BLaER1 (cell line): ENCODE measurements around the gene FGF8.
A peak's percentile ranks its signal among the peaks of the same experiment; 100 is the strongest.

ENCODE experiments used
- H3K27ac ChIP-seq: shearing (Covaris generic); formaldehyde crosslinking; 2 replicates; pipeline ENCODE4 v1.8.1; 2022
- H3K27me3 ChIP-seq: shearing (Covaris generic); formaldehyde crosslinking; 2 replicates; pipeline ENCODE4 v1.8.1; 2022
- H3K36me3 ChIP-seq: shearing (Covaris generic); formaldehyde crosslinking; 2 replicates; pipeline ENCODE4 v1.8.1; 2022
- H3K4me1 ChIP-seq: shearing (Covaris generic); formaldehyde crosslinking; 2 replicates; pipeline ENCODE4 v1.8.1; 2022
- H3K4me2 ChIP-seq: shearing (Covaris generic); formaldehyde crosslinking; 2 replicates; pipeline ENCODE4 v1.8.1; 2022
- H3K4me3 ChIP-seq: shearing (Covaris generic); formaldehyde crosslinking; 2 replicates; pipeline ENCODE4 v1.8.1; 2022
- H3K9ac ChIP-seq: shearing (Covaris generic); formaldehyde crosslinking; 2 replicates; pipeline ENCODE4 v1.8.1; 2022
- H3K9me3 ChIP-seq: shearing (Covaris generic); formaldehyde crosslinking; 2 replicates; pipeline ENCODE4 v1.8.1; 2022
- H4K20me1 ChIP-seq: shearing (Covaris generic); formaldehyde crosslinking; 2 replicates; pipeline ENCODE4 v1.8.1; 2022
- Cebpa-rat ChIP-seq: shearing (Covaris generic); IDR thresholded peaks from 2 replicates; pipeline ENCODE4 v1.8.1; 2022

Gene FGF8

GRCh38 chr10:101778151-101778780, 2.4 kb upstream of the FGF8 start:
- peak overlapping the region; percentile 66; the same call in 1 of the 2 replicates for H3K4me3 ChIP-seq
- H3K9me3 ChIP-seq: no peaks in the 10 kb centered on the region
- H3K4me2 ChIP-seq: no peak overlapping the region; the same call in 1 of the 2 replicates
- 0 out of 2 replicates have a peak, but pooled peaks cover 7% of the 10 kb centered on the region for H3K36me3 ChIP-seq
- no peak overlapping the region for H3K9ac ChIP-seq
- peaks cover 69% of the 10 kb centered on the region for H4K20me1 ChIP-seq
- no peak overlapping the region for H3K27ac ChIP-seq
- H3K4me1 ChIP-seq: peaks cover 41% of the 10 kb centered on the region
- TF ChIP-seq Cebpa-rat: no peak
- peaks cover 71% of the 10 kb centered on the region for H3K27me3 ChIP-seq

- TF ChIP-seq Cebpa-rat: no peak
- Histone ChIP-seq H3K27me3 (peaks cover 77% of the 10 kb centered on the region), H3K9me3 (no peaks in the 10 kb centered on the region), H4K20me1 (peaks cover 75% of the 10 kb centered on the region), H3K4me2 (no peak overlapping the region), H3K36me3 (0 out of 2 replicates have a peak, but pooled peaks cover 7% of the 10 kb centered on the region), H3K4me3 (no peak overlapping the region), H3K27ac (no peak overlapping the region), H3K9ac (no peak overlapping the region), H3K4me1 (peaks cover 39% of the 10 kb centered on the region)
These were observed 1.8 kb upstream of the FGF8 start for GRCh38 chr10:101777619-101778145.

GRCh38 chr10:101776161-101776817, 375 bp upstream of the FGF8 start:
- H3K4me3 ChIP-seq: no peak overlapping the region

GRCh38 chr10:101774589-101775272, 1.2 kb downstream of the FGF8 start:
- Histone ChIP-seq H3K27ac (no peak overlapping the region), H4K20me1 (peaks cover 92% of the 10 kb centered on the region), H3K4me2 (no peak overlapping the region), H3K4me1 (peaks cover 13% of the 10 kb centered on the region), H3K27me3 (peaks cover 95% of the 10 kb centered on the region), H3K9ac (no peak overlapping the region), H3K4me3 (no peak overlapping the region), H3K36me3 (0 out of 2 replicates have a peak, but pooled peaks cover 7% of the 10 kb centered on the region), H3K9me3 (no peaks in the 10 kb centered on the region)
- no peak for TF ChIP-seq Cebpa-rat

More at GRCh38 chr10:101776161-101776817, 375 bp upstream of the FGF8 start:
- peaks cover 26% of the 10 kb centered on the region for H3K4me1 ChIP-seq
- TF ChIP-seq Cebpa-rat: no peak
- H3K9ac ChIP-seq: no peak overlapping the region
- peaks cover 89% of the 10 kb centered on the region for H4K20me1 ChIP-seq
- no peak overlapping the region for H3K27ac ChIP-seq
- H3K36me3 ChIP-seq: 0 out of 2 replicates have a peak, but pooled peaks cover 7% of the 10 kb centered on the region
- no peaks in the 10 kb centered on the region for H3K9me3 ChIP-seq
- H3K27me3 ChIP-seq: peaks cover 91% of the 10 kb centered on the region
- no peak overlapping the region for H3K4me2 ChIP-seq

GRCh38 chr10:101773923-101774588, 1.9 kb downstream of the FGF8 start:
- H3K27ac ChIP-seq: no peak overlapping the region
- no peak overlapping the region for H3K9ac ChIP-seq
- H4K20me1 ChIP-seq: peaks cover 85% of the 10 kb centered on the region
- no peaks in the 10 kb centered on the region for H3K9me3 ChIP-seq
- H3K4me3 ChIP-seq: no peak overlapping the region
- no peak for TF ChIP-seq Cebpa-rat
- H3K27me3 ChIP-seq: peaks cover 93% of the 10 kb centered on the region
- H3K4me2 ChIP-seq: no peak overlapping the region
- 0 out of 2 replicates have a peak, but pooled peaks cover 7% of the 10 kb centered on the region for H3K36me3 ChIP-seq
- peaks cover 6% of the 10 kb centered on the region for H3K4me1 ChIP-seq

GRCh38 chr10:101772895-101773761, 2.8 kb downstream of the FGF8 start:
- Histone ChIP-seq H3K9ac (no peak overlapping the region), H3K4me2 (no peak overlapping the region), H3K27me3 (peaks cover 84% of the 10 kb centered on the region), H3K36me3 (0 out of 2 replicates have a peak, but pooled peaks cover 7% of the 10 kb centered on the region), H3K27ac (no peak overlapping the region), H3K4me1 (no peaks in the 10 kb centered on the region), H3K9me3 (no peaks in the 10 kb centered on the region), H3K4me3 (no peak overlapping the region), H4K20me1 (peaks cover 76% of the 10 kb centered on the region)
- no peak for TF ChIP-seq Cebpa-rat

GRCh38 chr10:101772017-101772894, 3.7 kb downstream of the FGF8 start:
- TF ChIP-seq Cebpa-rat: no peak
- Histone ChIP-seq H3K27me3 (peaks cover 82% of the 10 kb centered on the region), H3K4me1 (no peaks in the 10 kb centered on the region)

GRCh38 chr10:101771380-101771779, 4.5 kb downstream of the FGF8 start:
- no peak for TF ChIP-seq Cebpa-rat
- H3K27me3 ChIP-seq: peaks cover 78% of the 10 kb centered on the region
- no peak overlapping the region for H3K4me2 ChIP-seq
- H3K27ac ChIP-seq: no peak overlapping the region
- no peak overlapping the region for H3K9ac ChIP-seq
- no peak overlapping the region for H3K4me3 ChIP-seq
- H3K36me3 ChIP-seq: no peaks in the 10 kb centered on the region
- no peaks in the 10 kb centered on the region for H3K4me1 ChIP-seq
- H3K9me3 ChIP-seq: no peaks in the 10 kb centered on the region
- peaks cover 59% of the 10 kb centered on the region for H4K20me1 ChIP-seq

More at GRCh38 chr10:101772017-101772894, 3.7 kb downstream of the FGF8 start:
- H3K9ac ChIP-seq: no peak overlapping the region
- H3K27ac ChIP-seq: no peak overlapping the region
- H4K20me1 ChIP-seq: peaks cover 67% of the 10 kb centered on the region
- no peak overlapping the region for H3K4me2 ChIP-seq
- H3K9me3 ChIP-seq: no peaks in the 10 kb centered on the region
- H3K4me3 ChIP-seq: no peak overlapping the region
- 0 out of 2 replicates have a peak, but pooled peaks cover 3% of the 10 kb centered on the region for H3K36me3 ChIP-seq
